GM21423 (cell line): ENCODE measurements around the gene ZNF462.

Experiments used
- ATAC-seq: cut with Tn5 transposase; IDR thresholded peaks from one replicate; pipeline ENCODE4 v1.9.1; 2021; ENCODE audit warnings: mild to moderate bottlenecking, moderate library complexity; ENCODE audit not compliant: unreplicated experiment

Gene ZNF462

GRCh38 chr9:107049046-107049802 is 186.3 kb downstream of the ZNF462 start:
- no peak for ATAC-seq

GRCh38 chr9:107049803-107050184 is 186.8 kb downstream of the ZNF462 start:
- no peak for ATAC-seq

GRCh38 chr9:107051392-107051791 is 188.4 kb downstream of the ZNF462 start:
- ATAC-seq, result no peak

- ATAC-seq, result no peak
Observed at GRCh38 chr9:107054146-107054545, 191.2 kb downstream of the ZNF462 start.

GRCh38 chr9:107059220-107059619 is 196.3 kb downstream of the ZNF462 start:
- no peak for ATAC-seq

- no peak for ATAC-seq
Observed at GRCh38 chr9:107060062-107060461, 197.1 kb downstream of the ZNF462 start.
